Hepatocyte (in vitro differentiated cells): ENCODE measurements around the gene LINC01488. TPM values are rescaled to one million over a fixed set of nuclear protein-coding genes. Genes with fewer than 3 reads are reported as not detected.

ENCODE experiments used
- DNase-seq: peaks from one replicate; pipeline ENCODE4 v3.0.0-alpha.2; 2016; ENCODE audit warnings: low spot score
- H2AFZ ChIP-seq: fragments of 200-600 bp; sonication (generic); 2 replicates; pipeline ENCODE4 v1.6.0; 2016; ENCODE audit warnings: antibody characterized with exemption, mild to moderate bottlenecking
- H3K27ac ChIP-seq: fragments of 200-600 bp; sonication (generic); 2 replicates; pipeline ENCODE4 v1.5.1; 2016; ENCODE audit warnings: mild to moderate bottlenecking
- H3K27me3 ChIP-seq: fragments of 200-600 bp; sonication (generic); 2 replicates; pipeline ENCODE4 v1.6.1; 2016
- H3K36me3 ChIP-seq: fragments of 200-600 bp; sonication (generic); replicated peaks from 2 replicates; pipeline ENCODE4 v1.5.1; 2016; ENCODE audit warnings: low read depth; ENCODE audit not compliant: insufficient read depth
- H3K4me1 ChIP-seq: fragments of 200-600 bp; sonication (generic); 2 replicates; pipeline ENCODE4 v1.5.1; 2016; ENCODE audit warnings: mild to moderate bottlenecking, moderate library complexity; ENCODE audit not compliant: insufficient read depth
- H3K4me2 ChIP-seq: fragments of 200-600 bp; sonication (generic); 2 replicates; pipeline ENCODE4 v1.6.0; 2016
- H3K4me3 ChIP-seq: fragments of 200-600 bp; sonication (generic); 2 replicates; pipeline ENCODE4 v1.5.1; 2016; ENCODE audit warnings: mild to moderate bottlenecking
- H3K79me2 ChIP-seq: fragments of 200-600 bp; sonication (generic); 2 replicates; pipeline ENCODE4 v1.6.0; 2017; ENCODE audit warnings: mild to moderate bottlenecking
- H3K9me2 ChIP-seq: fragments of 200-600 bp; sonication (generic); replicated peaks from 2 replicates; pipeline ENCODE4 v1.6.0; 2017; ENCODE audit warnings: mild to moderate bottlenecking; ENCODE audit not compliant: insufficient read depth
- H3K9me3 ChIP-seq: fragments of 200-600 bp; sonication (generic); 2 replicates; pipeline ENCODE4 v1.5.1; 2016; ENCODE audit warnings: low read depth, mild to moderate bottlenecking
- H4K20me1 ChIP-seq: fragments of 200-600 bp; sonication (generic); 2 replicates; pipeline ENCODE4 v1.6.0; 2016; ENCODE audit warnings: mild to moderate bottlenecking; ENCODE audit not compliant: insufficient read depth, poor library complexity, severe bottlenecking
- CTCF ChIP-seq: fragments of 200-600 bp; sonication (generic); IDR thresholded peaks from 2 replicates; pipeline ENCODE4 v1.5.1; 2016; ENCODE audit warnings: antibody characterized with exemption, mild to moderate bottlenecking; ENCODE audit not compliant: poor library complexity
- EZH2 ChIP-seq: fragments of 200-600 bp; sonication (generic); IDR thresholded peaks from 2 replicates; pipeline ENCODE4 v1.6.1; 2016; ENCODE audit warnings: antibody characterized with exemption, mild to moderate bottlenecking, borderline replicate concordance
- EZH2phosphoT487 ChIP-seq: fragments of 200-600 bp; sonication (generic); IDR thresholded peaks from one replicate; pipeline ENCODE4 v1.6.1; 2018; ENCODE audit warnings: antibody characterized with exemption, mild to moderate bottlenecking, low read depth, moderate library complexity; ENCODE audit not compliant: unreplicated experiment, severe bottlenecking
- WGBS: methylation state at CpG from one replicate; pipeline ENCODE4 v1.1.6; 2016; ENCODE audit warnings: low lambda C conversion rate; ENCODE audit errors: missing lambda C conversion rate; 5-methylcytosine and 5-hydroxymethylcytosine counted together
- polyA plus RNA-seq: library from polyadenylated mRNA; unstranded; fragments of >200 nt; fragmentation: Nextera tagmentation; extraction: Ambion mirVana; gene quantifications from 2 replicates; pipeline ENCODE4 v1.2.1, GENCODE V29; 2016
- total RNA-seq: library from RNA; depleted of rRNA; stranded (reverse); fragments of >200 nt; gene quantifications from 2 replicates; pipeline ENCODE4 v1.2.3, GENCODE V29; 2014

The LINC01488 gene
- total and polyA plus RNA-seq, 2 experiments from 2014 or later = 0.27 to 0.59 TPM

DNA sequence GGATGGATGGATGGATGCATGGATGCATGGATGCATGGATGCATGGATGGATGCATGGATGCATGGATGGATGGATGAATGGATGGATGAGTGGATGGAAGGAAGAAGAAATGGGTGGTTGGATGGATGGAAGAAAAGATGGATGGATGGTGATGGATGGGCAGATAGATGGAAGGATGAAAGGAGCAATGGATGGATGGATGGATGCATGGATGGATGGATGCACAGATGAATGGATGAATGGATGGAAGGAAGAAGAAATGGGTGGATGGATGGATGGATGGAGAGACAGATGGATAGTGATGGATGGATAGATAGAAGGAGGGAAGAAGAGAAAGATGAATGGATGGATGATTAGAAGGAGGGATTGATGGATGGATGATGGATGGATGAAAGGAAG, 30.2 kb upstream of the LINC01488 start:
- H3K79me2 ChIP-seq = no peaks in the 10 kb centered on the region
- no peaks in the 10 kb centered on the region for H3K36me3 ChIP-seq
- no peak overlapping the region for H2AFZ ChIP-seq
- no peak overlapping the region for H3K4me3 ChIP-seq
- H3K9me2 ChIP-seq = no peaks in the 10 kb centered on the region
- no peak for DNase-seq
- H3K4me1 ChIP-seq = no peaks in the 10 kb centered on the region
- no peak overlapping the region for H3K4me2 ChIP-seq
- no peaks in the 10 kb centered on the region for H3K27me3 ChIP-seq
- no peak overlapping the region for H3K27ac ChIP-seq
- H3K9me3 ChIP-seq = no peaks in the 10 kb centered on the region
- no peak for TF ChIP-seq EZH2
- TF ChIP-seq EZH2phosphoT487 = no peak
- no peak for TF ChIP-seq CTCF
- H4K20me1 ChIP-seq = no peaks in the 10 kb centered on the region

DNA sequence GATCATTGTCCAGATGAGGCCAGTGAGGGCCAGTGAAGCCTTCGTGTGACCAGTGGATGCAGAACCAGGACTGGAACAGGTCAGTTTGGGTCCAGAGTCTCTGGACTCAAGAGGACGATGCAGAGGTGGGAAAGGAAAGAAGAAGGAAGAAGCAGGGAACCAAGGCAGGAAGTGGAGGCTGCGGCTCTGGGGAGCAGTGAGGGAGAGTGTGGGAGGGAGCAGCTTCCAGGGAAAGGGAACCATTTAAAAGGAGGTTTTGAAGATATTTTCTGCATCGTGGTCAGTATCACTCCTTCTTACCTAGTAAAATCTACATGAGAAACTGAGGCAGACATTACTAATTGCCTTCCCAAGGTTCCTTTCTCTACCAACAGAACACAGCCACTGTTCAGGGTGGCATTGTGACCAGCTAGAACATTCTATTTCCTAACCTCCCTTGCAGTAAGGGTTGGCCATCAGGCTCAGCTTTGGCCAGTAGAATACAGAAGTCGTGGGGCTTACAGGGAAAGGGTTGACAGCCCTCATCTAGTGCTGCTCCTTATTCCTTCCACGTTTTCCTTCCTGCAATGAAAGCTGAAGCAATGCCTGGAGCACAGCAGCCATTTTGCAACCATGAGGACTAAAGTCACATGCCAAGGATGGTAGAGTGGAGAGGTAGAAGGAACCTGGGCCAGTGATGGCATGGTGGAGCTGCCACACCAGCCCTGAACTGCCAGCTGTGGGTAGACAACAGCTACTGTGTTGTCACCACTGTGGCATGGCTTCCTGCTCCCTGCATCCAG, 29.1 kb upstream of the LINC01488 start:
- H3K79me2 ChIP-seq = no peaks in the 10 kb centered on the region
- H4K20me1 ChIP-seq = no peaks in the 10 kb centered on the region
- TF ChIP-seq EZH2phosphoT487 (no peak), CTCF (no peak), EZH2 (no peak)
- no peak overlapping the region for H3K4me2 ChIP-seq
- no peaks in the 10 kb centered on the region for H3K27me3 ChIP-seq
- H3K36me3 ChIP-seq = no peaks in the 10 kb centered on the region
- no peak overlapping the region for H3K27ac ChIP-seq
- H3K4me3 ChIP-seq = no peak overlapping the region
- H3K9me2 ChIP-seq = no peaks in the 10 kb centered on the region
- H3K4me1 ChIP-seq = no peaks in the 10 kb centered on the region
- no peaks in the 10 kb centered on the region for H3K9me3 ChIP-seq
- WGBS = 87% methylated on average over 6 of the region's 6 CpGs
- H2AFZ ChIP-seq = no peak overlapping the region
- no peak for DNase-seq

DNA sequence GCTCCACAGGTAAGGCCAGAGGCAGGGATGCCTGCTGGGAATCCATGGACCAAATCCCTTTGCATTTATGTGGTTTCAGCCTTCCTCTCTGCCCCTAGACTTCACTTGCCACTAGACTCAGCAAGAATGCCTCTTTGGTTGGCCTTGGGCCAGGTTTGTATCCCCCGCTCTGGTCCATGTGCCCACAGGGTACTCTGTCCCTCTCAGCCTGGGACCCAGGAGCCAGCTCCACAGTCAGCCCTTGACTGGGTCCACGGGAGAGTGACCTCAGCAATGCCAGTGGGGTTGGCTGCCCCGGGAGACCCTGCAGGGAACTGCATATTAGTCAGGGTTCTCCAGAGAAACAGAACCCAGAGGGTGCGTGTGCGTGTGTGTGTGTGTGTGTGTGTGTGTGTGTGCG, 28.3 kb upstream of the LINC01488 start:
- Histone ChIP-seq H3K79me2 (no peaks in the 10 kb centered on the region), H3K9me3 (no peaks in the 10 kb centered on the region), H4K20me1 (no peaks in the 10 kb centered on the region), H3K27me3 (no peaks in the 10 kb centered on the region), H3K27ac (no peak overlapping the region), H3K9me2 (no peaks in the 10 kb centered on the region), H3K36me3 (no peaks in the 10 kb centered on the region), H3K4me3 (no peak overlapping the region), H3K4me1 (no peaks in the 10 kb centered on the region), H3K4me2 (no peak overlapping the region), H2AFZ (no peak overlapping the region)
- WGBS = 94% methylated on average over 6 of the region's 6 CpGs
- no peak for TF ChIP-seq CTCF
- no peak for DNase-seq
